ENCODE data around the gene RPL3.
"Not testable (repeated sequence)": the region's sequence is repeated elsewhere in the genome, so short reads cannot be mapped to it uniquely, and the experiment has no call there.

The RPL3 gene

GRCh38 chr22:39357110-39358108, 38.0 kb upstream of the RPL3 start:
- DNase-seq, CTCF ChIA-PET, H3K4me1 Mint-ChIP-seq, H3K9me3 Mint-ChIP-seq, H3K4me3 Mint-ChIP-seq, H3K36me3 Mint-ChIP-seq, H3K27ac Mint-ChIP-seq: not testable (repeated sequence)
- H3K27me3 Mint-ChIP-seq: peaks cover 37% of the 10 kb centered on the region

- no peak overlapping the region for H3K27ac Mint-ChIP-seq
- H3K9me3 Mint-ChIP-seq: no peaks in the 10 kb centered on the region
- CTCF ChIA-PET: no interaction called here
- H3K4me3 Mint-ChIP-seq: no peak overlapping the region
- peaks cover 41% of the 10 kb centered on the region for H3K27me3 Mint-ChIP-seq
- DNase-seq: no peak
- no peaks in the 10 kb centered on the region for H3K36me3 Mint-ChIP-seq
- H3K4me1 Mint-ChIP-seq: peaks cover 3% of the 10 kb centered on the region
Measured at GRCh38 chr22:39356464-39356863, 37.0 kb upstream of the RPL3 start.

- DNase-seq, H3K27ac Mint-ChIP-seq, H3K36me3 Mint-ChIP-seq, CTCF ChIA-PET, H3K4me1 Mint-ChIP-seq, H3K4me3 Mint-ChIP-seq, H3K9me3 Mint-ChIP-seq: not testable (repeated sequence)
- H3K27me3 Mint-ChIP-seq: peaks cover 43% of the 10 kb centered on the region
Measured at GRCh38 chr22:39355805-39356204, 36.4 kb upstream of the RPL3 start.

- no peak for DNase-seq
- H3K36me3 Mint-ChIP-seq: no peaks in the 10 kb centered on the region
- H3K9me3 Mint-ChIP-seq: no peaks in the 10 kb centered on the region
- no peak overlapping the region for H3K27ac Mint-ChIP-seq
- H3K4me1 Mint-ChIP-seq: peaks cover 8% of the 10 kb centered on the region
- peaks cover 46% of the 10 kb centered on the region for H3K27me3 Mint-ChIP-seq
- CTCF ChIA-PET: interaction anchor here (1.9 kb wide), 1 partner anchor 24 kb away, joined by 4 read pairs; no protein-coding TSS in a partner anchor
- no peak overlapping the region for H3K4me3 Mint-ChIP-seq
Measured at GRCh38 chr22:39355080-39355479, 35.7 kb upstream of the RPL3 start.

GRCh38 chr22:39353346-39353745, 33.9 kb upstream of the RPL3 start:
- CTCF ChIA-PET: interaction anchor here (1.0 to 1.9 kb wide), 3 partner anchors 10 to 175 kb away, joined by 4 to 5 read pairs (median 4); no protein-coding TSS in a partner anchor
- no peak for DNase-seq
- H3K9me3 Mint-ChIP-seq: no peaks in the 10 kb centered on the region
- no peak overlapping the region for H3K27ac Mint-ChIP-seq
- peaks cover 54% of the 10 kb centered on the region for H3K27me3 Mint-ChIP-seq
- no peak overlapping the region for H3K4me3 Mint-ChIP-seq
- H3K4me1 Mint-ChIP-seq: peaks cover 15% of the 10 kb centered on the region
- no peaks in the 10 kb centered on the region for H3K36me3 Mint-ChIP-seq

- Mint-ChIP-seq H3K9me3 (no peaks in the 10 kb centered on the region), H3K4me1 (peaks cover 15% of the 10 kb centered on the region), H3K27me3 (peaks cover 57% of the 10 kb centered on the region), H3K27ac (no peak overlapping the region), H3K4me3 (no peak overlapping the region), H3K36me3 (no peaks in the 10 kb centered on the region)
- CTCF ChIA-PET: interaction anchor here (0.9 kb wide), 1 partner anchor 9 kb away, joined by 3 read pairs; no protein-coding TSS in a partner anchor
- DNase-seq: no peak
Measured at GRCh38 chr22:39352306-39352891, 33.0 kb upstream of the RPL3 start.

GRCh38 chr22:39351689-39352214, 32.3 kb upstream of the RPL3 start:
- Mint-ChIP-seq H3K36me3 (no peaks in the 10 kb centered on the region), H3K27me3 (peaks cover 59% of the 10 kb centered on the region), H3K4me1 (peaks cover 15% of the 10 kb centered on the region), H3K9me3 (no peaks in the 10 kb centered on the region), H3K4me3 (no peak overlapping the region), H3K27ac (no peak overlapping the region)
- DNase-seq: no peak
- CTCF ChIA-PET: interaction anchor here (0.9 kb wide), 1 partner anchor 9 kb away, joined by 3 read pairs; no protein-coding TSS in a partner anchor

- Mint-ChIP-seq H3K36me3 (no peaks in the 10 kb centered on the region), H3K27me3 (peaks cover 60% of the 10 kb centered on the region), H3K4me1 (peaks cover 15% of the 10 kb centered on the region), H3K4me3 (peak overlapping the region; percentile 68), H3K27ac (no peak overlapping the region), H3K9me3 (no peaks in the 10 kb centered on the region)
- CTCF ChIA-PET: no interaction called here
- no peak for DNase-seq
Measured at GRCh38 chr22:39350757-39351688, 31.6 kb upstream of the RPL3 start.

- H3K4me3 Mint-ChIP-seq: peak within 1 kb of the TSS; percentile 77
- no peaks in the 10 kb centered on the region for H3K36me3 Mint-ChIP-seq
- CTCF ChIA-PET: no interaction called here
- DNase-seq: no peak
- H3K9me3 Mint-ChIP-seq: no peaks in the 10 kb centered on the region
- peaks cover 69% of the 10 kb centered on the region for H3K27me3 Mint-ChIP-seq
- no peak within 1 kb of the TSS for H3K27ac Mint-ChIP-seq
- H3K4me1 Mint-ChIP-seq: peaks cover 15% of the 10 kb centered on the region
Measured at GRCh38 chr22:39349967-39350726, 30.7 kb upstream of the RPL3 start, which contains the start of gene SYNGR1. SYNGR1 (plus strand) TSS chr22:39349991; CDS start chr22:39350011, 20 bp downstream.

GRCh38 chr22:39349506-39349966, 30.1 kb upstream of the RPL3 start:
- Mint-ChIP-seq H3K36me3 (no peaks in the 10 kb centered on the region), H3K27ac (no peak overlapping the region), H3K4me1 (peaks cover 15% of the 10 kb centered on the region), H3K27me3 (peaks cover 69% of the 10 kb centered on the region), H3K4me3 (peak overlapping the region; percentile 77), H3K9me3 (no peaks in the 10 kb centered on the region)
- DNase-seq: peak; percentile 41
- CTCF ChIA-PET: interaction anchor here (0.8 to 0.9 kb wide), 2 partner anchors 17 to 50 kb away, joined by 3 read pairs; partner anchors contain the start of gene TAB1

GRCh38 chr22:39348909-39349505, 29.6 kb upstream of the RPL3 start:
- peak overlapping the region; percentile 77 for H3K4me3 Mint-ChIP-seq
- peaks cover 15% of the 10 kb centered on the region for H3K4me1 Mint-ChIP-seq
- no peak for DNase-seq
- no peak overlapping the region for H3K27ac Mint-ChIP-seq
- CTCF ChIA-PET: interaction anchor here (0.8 to 1.0 kb wide), 3 partner anchors 16 to 180 kb away, joined by 3 to 5 read pairs (median 3); partner anchors contain the start of gene TAB1
- no peaks in the 10 kb centered on the region for H3K36me3 Mint-ChIP-seq
- H3K9me3 Mint-ChIP-seq: no peaks in the 10 kb centered on the region
- H3K27me3 Mint-ChIP-seq: peaks cover 73% of the 10 kb centered on the region

- no peaks in the 10 kb centered on the region for H3K9me3 Mint-ChIP-seq
- no peak overlapping the region for H3K4me3 Mint-ChIP-seq
- H3K27ac Mint-ChIP-seq: no peak overlapping the region
- DNase-seq: no peak
- no peaks in the 10 kb centered on the region for H3K36me3 Mint-ChIP-seq
- peaks cover 12% of the 10 kb centered on the region for H3K4me1 Mint-ChIP-seq
- H3K27me3 Mint-ChIP-seq: peaks cover 66% of the 10 kb centered on the region
- CTCF ChIA-PET: interaction anchor here (2.8 kb wide), 1 partner anchor 14 kb away, joined by 19 read pairs; no protein-coding TSS in a partner anchor
Measured at GRCh38 chr22:39345231-39345630, 25.8 kb upstream of the RPL3 start.
